OCI-LY3 (cell line): ENCODE measurements around the gene MMRN2.
A peak's percentile ranks its signal among the peaks of the same experiment; 100 is the strongest.

Experiments
- CTCF ChIP-seq: fragments of 200-600, 300-600 bp; sonication (generic); IDR thresholded peaks from 2 replicates; pipeline ENCODE4 v1.5.1; 2014; ENCODE audit warnings: antibody characterized with exemption, low read length, low read depth
- EZH2phosphoT487 ChIP-seq: fragments of 200-600 bp; shearing (Covaris generic); IDR thresholded peaks from 2 replicates; pipeline ENCODE4 v1.6.1; 2018; ENCODE audit warnings: antibody characterized with exemption, mixed run types, low read depth

- TF ChIP-seq CTCF: peak; percentile 38
- no peak for TF ChIP-seq EZH2phosphoT487
Observed at GRCh38 chr10:86945361-86946212, 11.8 kb downstream of the MMRN2 start.
